ENCODE results near the gene KRTAP9-3.
"Not testable (repeated sequence)": the region's sequence is repeated elsewhere in the genome, so short reads cannot be mapped to it uniquely, and the experiment has no call there.

The KRTAP9-3 gene, protein sequence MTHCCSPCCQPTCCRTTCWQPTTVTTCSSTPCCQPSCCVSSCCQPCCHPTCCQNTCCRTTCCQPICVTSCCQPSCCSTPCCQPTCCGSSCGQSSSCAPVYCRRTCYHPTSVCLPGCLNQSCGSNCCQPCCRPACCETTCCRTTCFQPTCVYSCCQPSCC

GRCh38 chr17:41232399-41233105, at the start of gene KRTAP9-3:
Gene KRTAP9-3 (plus strand): TSS chr17:41232449. CDS start chr17:41232502, 53 bp downstream.
- not testable (repeated sequence) for DNase-seq

GRCh38 chr17:41184480-41184961, 47.7 kb upstream of the KRTAP9-3 start, which contains the start of gene KRTAP4-1:
Gene KRTAP4-1 (minus strand): TSS chr17:41184911. CDS start chr17:41184854, 57 bp downstream.
- DNase-seq, result no peak

GRCh38 chr17:41185001-41185400, 47.2 kb upstream of the KRTAP9-3 start:
- DNase-seq, result no peak

DNA sequence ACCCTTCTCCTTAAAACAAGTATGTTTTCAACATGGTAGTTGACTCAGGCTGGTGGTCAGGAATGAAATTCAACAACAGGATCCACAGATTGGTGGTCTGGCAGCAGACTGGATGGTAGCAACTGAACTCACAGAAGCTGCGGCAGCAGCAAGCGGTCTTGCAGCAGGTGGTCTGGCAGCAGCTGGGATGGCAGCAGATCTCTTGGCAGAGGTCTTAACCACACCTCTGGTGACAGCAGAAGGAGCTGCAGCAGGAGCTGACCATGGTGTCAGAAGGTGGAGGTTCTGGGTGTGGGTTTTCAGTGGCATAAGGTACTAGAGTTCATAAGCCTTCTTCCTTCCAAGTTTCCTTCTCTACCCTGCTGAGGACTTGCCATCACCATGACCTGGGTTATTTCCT, 45.4 kb upstream of the KRTAP9-3 start:
- no peak for DNase-seq

- DNase-seq, result not testable (repeated sequence)
Measured at GRCh38 chr17:41189837-41190318, 42.4 kb upstream of the KRTAP9-3 start, which contains the start of gene KRTAP9-1. Gene KRTAP9-1 (plus strand): TSS chr17:41189887. CDS start chr17:41189887, 0 bp downstream.

DNA sequence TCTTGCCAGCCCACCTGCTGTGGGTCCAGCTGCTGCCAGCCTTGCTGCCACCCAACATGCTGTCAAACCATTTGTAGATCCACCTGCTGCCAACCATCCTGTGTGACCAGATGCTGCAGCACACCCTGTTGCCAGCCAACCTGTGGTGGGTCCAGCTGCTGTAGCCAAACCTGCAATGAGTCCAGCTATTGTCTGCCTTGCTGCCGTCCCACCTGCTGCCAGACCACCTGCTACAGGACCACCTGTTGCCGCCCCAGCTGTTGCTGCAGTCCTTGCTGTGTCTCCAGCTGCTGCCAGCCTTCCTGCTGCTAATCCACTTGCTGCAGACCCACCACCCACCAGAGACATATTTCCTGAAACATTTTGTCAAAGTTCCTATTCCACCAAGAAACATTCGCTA, 41.9 kb upstream of the KRTAP9-3 start:
- no peak for DNase-seq

DNA sequence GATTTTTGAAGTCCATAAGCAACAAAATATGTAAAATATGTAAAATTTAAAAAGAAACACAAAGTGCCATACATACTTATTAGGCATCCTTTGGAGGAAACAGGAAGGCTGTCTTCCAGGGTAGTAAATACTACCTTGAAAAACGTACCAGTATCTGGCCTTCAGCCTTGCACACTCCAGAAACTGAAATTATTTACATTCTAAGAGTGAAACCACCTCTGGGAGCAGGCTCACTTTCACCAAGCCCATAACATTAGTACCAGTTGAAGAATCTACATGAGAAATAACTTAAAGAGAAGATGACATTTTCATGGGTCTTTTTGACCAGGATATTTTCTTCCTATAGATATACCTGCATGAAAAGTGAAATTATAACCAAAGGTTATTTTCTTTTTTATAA, 36.2 kb upstream of the KRTAP9-3 start:
- no peak for DNase-seq

GRCh38 chr17:41199421-41200078, 32.7 kb upstream of the KRTAP9-3 start:
- no peak for DNase-seq

DNA sequence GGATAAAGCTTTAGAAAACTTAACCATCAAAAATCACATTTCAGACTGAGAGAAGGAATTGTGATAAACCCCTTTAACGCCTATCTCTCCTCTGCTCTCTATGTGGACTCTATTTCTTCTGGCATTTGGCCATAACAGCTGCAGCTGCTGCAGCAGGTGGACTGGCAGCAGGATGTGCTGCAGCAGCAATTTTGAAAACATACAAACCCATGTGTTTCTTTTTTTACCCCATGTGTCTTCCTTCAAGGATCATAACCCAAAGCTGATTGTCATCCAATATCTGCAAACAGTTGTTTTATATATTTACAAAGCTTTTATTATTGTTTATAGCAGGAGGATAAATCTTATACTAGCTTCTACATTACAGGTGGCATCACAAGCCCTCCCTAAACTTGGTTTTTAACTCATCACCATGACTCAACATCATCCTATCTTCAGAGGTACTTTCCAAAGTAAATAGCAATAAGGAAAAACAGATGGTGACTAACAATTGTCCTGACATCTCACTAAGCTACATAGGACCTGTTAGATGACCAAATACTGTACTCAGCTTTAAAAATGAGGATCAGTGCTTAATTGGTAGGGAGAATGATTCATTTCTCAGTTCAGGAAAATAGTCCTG, 20.3 kb upstream of the KRTAP9-3 start:
- DNase-seq, result no peak

GRCh38 chr17:41212524-41213169, 19.6 kb upstream of the KRTAP9-3 start:
- no peak for DNase-seq

DNA sequence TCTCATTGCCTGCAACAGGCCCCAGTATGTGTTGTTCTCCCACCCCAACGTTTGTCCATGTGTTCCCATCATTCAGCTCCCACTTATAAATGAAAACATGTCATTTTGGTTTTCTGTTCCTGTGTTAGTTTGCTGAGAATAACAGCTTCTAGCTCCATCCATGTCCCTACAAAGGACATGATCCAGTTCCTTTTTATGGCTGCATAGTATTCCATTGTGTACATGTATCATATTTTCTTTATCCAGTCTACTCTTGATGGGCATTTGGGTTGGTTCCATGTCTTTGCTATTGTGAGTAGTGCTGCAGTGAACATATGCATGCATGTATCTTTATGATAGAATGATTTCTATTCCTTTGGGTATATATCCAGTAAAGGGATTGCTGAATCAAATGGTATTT, 16.6 kb upstream of the KRTAP9-3 start:
- no peak for DNase-seq

DNA sequence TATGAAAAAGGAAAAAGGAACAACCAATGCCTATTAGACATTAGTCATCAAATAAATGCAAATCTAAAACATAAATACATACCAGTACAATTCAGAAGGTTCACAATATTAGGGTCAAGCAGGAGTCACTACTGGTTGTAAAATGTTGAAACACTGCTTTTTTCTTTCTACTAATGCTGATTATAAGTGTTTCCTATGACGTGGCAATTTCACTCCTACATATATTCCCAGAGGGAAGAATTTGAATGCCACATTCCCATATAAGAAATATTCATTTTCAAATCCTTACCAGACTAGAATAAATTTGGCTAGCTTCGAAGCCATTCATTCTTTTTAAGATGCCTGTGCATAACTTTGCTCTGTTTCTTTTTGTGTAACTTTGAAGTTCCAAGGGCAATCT, 8.4 kb upstream of the KRTAP9-3 start:
- DNase-seq, result no peak

- no peak for DNase-seq
Measured at GRCh38 chr17:41226051-41226450, 6.2 kb upstream of the KRTAP9-3 start.

GRCh38 chr17:41226598-41227095, 5.6 kb upstream of the KRTAP9-3 start, which contains the start of gene KRTAP9-2:
Gene KRTAP9-2 (plus strand): TSS chr17:41226648. CDS start chr17:41226655, 7 bp downstream.
- DNase-seq, result not testable (repeated sequence)

- DNase-seq, result no peak
Measured at GRCh38 chr17:41230094-41230493, 2.2 kb upstream of the KRTAP9-3 start.

- DNase-seq, result no peak
Measured at GRCh38 chr17:41231731-41232130, 518 bp upstream of the KRTAP9-3 start.

GRCh38 chr17:41237116-41237515, 4.9 kb downstream of the KRTAP9-3 start:
- DNase-seq, result not testable (repeated sequence)

GRCh38 chr17:41237949-41238437, 5.7 kb downstream of the KRTAP9-3 start, which contains the start of gene KRTAP9-8:
Gene KRTAP9-8 (plus strand): TSS chr17:41237999. CDS start chr17:41238052, 53 bp downstream.
- not testable (repeated sequence) for DNase-seq

DNA sequence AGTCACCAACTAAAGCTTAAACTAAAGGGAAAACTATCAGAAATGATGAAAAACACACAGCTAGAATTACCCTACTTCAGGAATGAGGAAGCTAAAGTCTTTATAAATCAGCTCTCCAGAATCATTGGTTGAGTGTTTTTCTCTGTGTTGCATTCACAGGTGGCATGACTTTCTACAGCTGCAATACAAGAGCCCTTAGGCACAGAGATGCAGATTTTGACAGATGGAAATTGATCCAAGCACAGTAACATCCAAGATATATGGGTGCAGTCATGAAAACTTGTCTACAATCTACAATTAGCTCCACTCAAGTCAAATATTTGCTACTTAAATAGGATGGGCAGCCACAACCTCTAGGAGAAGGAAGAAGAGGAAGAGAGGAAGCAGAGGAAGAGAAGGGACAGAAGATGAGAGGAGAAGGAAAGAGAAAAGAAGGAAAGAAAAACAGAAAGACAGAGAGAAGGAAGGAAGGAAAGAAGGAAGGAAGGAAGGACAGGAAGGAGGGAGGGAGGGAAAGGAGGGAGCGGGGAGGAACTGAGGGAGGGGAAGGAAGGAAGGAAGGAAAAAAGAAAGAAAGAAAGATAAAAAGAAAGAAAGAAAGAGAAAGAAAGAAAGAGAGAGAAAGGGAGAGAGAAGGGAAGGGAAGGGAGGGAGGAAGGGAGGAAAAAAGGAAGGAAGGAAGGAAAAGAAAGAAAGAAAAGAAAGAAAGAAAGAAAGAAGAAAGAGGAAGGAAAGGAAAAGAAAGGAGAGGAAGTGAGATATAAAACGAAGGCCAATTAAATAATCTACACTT, 14.9 kb downstream of the KRTAP9-3 start:
- not testable (repeated sequence) for DNase-seq

DNA sequence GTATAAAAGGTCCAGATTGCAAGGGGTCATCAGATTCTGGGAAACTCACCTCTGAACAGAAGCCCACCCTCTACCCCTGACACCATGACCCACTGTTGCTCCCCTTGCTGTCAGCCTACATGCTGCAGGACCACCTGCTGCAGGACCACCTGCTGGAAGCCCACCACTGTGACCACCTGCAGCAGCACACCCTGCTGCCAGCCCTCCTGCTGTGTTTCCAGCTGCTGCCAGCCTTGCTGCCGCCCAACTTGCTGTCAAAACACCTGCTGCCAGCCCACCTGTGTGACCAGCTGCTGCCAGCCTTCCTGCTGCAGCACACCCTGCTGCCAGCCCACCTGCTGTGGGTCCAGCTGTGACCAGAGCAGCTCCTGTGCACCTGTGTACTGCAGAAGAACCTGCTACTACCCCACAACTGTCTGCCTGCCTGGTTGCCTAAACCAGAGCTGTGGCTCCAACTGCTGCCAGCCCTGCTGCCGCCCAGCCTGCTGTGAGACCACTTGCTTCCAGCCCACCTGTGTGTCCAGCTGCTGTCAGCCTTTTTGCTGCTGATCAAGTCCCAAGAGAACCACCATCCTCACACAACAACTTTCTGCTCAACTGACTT, 17.5 kb downstream of the KRTAP9-3 start, which contains the start of gene KRTAP9-4:
TSS of gene KRTAP9-4 (plus strand) at position 51 of the 604 bp plus-strand sequence. CDS start at position 85, 34 bp downstream.
- DNase-seq, result not testable (repeated sequence)

All from SIG-M5 (cell line).